ENCODE data around the gene GAS6.

DNA sequence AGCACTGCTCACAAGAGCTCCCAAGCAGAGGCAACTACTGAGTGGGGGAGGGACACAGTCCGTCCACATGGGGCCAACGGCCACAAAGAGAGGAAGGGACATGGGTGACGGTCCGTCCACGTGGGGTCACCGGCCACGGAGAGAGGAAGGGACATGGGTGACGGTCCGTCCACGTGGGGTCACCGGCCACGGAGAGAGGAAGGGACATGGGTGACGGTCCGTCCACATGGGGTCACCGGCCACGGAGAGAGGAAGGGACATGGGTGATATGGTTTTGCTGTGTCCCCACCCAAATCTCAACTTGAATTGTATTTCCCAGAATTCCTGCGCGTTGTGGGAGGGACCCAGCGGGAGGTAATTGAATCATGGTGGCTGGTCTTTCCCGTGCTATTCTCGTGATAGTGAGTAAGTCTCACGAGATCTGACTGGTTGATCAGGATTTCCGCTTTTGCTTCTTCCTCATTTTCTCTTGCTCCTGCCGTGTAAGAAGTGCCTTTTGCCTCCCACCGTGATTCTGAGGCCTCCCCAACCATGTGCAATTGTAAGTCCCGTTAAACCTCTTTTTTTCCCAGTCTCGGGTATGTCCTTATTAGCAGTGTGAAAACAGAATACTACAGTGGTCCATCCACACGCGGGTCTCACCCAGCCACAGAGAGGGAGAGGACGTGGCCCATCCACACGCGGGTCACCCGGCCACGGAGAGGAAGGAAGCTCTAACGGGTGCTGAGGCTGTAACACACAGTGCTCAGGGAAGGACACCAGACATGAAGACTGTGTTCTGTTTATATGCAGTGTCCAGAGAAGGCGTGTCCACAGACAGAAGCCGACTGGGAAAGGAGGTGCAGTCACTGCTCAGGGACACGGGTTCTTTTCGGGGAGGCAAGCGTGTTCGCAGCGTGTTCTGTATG lies 48.5 kb downstream of the GAS6 start:
- TF ChIP-seq, protein P1, sequence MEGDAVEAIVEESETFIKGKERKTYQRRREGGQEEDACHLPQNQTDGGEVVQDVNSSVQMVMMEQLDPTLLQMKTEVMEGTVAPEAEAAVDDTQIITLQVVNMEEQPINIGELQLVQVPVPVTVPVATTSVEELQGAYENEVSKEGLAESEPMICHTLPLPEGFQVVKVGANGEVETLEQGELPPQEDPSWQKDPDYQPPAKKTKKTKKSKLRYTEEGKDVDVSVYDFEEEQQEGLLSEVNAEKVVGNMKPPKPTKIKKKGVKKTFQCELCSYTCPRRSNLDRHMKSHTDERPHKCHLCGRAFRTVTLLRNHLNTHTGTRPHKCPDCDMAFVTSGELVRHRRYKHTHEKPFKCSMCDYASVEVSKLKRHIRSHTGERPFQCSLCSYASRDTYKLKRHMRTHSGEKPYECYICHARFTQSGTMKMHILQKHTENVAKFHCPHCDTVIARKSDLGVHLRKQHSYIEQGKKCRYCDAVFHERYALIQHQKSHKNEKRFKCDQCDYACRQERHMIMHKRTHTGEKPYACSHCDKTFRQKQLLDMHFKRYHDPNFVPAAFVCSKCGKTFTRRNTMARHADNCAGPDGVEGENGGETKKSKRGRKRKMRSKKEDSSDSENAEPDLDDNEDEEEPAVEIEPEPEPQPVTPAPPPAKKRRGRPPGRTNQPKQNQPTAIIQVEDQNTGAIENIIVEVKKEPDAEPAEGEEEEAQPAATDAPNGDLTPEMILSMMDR (IDR thresholded peaks at IDR 0.05): no peak
- no peak for TF ChIP-seq POLR2A (IDR thresholded peaks at IDR 0.05)

All from gastroesophageal sphincter (tissue), 3 donors.